NCI-H187 (cell line): ENCODE measurements around the gene IRF9.
"Not testable (repeated sequence)": the region's sequence is repeated elsewhere in the genome, so short reads cannot be mapped to it uniquely, and the experiment has no call there.

Experiments
- DNase-seq, 2 experiments: peaks; one replicate each; lab custom pipeline; 2025; lab: John Stamatoyannopoulos, UW

The IRF9 gene

DNA sequence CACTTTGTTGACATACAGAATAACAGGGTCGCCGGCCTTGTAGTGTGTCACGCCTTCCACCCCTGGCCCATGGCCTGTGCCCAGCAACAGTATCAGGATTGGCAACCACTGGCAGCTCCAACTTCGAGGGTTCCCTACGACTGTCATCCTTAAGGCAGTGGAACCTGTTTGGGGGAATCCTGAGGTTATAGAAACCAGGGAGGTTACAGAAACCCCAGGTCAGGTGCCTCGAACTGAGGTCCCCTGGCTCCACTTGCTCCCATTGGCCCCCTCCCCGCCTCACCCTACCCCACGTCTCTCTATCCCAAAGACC lies 33.8 kb downstream of the IRF9 start:
- no peak for DNase-seq

GRCh38 chr14:24195186-24196070 lies 34.4 kb downstream of the IRF9 start, which contains the start of gene TM9SF1:
Gene TM9SF1 (minus strand): TSS chr14:24195441. CDS start chr14:24195019, 422 bp downstream.
- peak; percentile 67 to 74 for DNase-seq

DNA sequence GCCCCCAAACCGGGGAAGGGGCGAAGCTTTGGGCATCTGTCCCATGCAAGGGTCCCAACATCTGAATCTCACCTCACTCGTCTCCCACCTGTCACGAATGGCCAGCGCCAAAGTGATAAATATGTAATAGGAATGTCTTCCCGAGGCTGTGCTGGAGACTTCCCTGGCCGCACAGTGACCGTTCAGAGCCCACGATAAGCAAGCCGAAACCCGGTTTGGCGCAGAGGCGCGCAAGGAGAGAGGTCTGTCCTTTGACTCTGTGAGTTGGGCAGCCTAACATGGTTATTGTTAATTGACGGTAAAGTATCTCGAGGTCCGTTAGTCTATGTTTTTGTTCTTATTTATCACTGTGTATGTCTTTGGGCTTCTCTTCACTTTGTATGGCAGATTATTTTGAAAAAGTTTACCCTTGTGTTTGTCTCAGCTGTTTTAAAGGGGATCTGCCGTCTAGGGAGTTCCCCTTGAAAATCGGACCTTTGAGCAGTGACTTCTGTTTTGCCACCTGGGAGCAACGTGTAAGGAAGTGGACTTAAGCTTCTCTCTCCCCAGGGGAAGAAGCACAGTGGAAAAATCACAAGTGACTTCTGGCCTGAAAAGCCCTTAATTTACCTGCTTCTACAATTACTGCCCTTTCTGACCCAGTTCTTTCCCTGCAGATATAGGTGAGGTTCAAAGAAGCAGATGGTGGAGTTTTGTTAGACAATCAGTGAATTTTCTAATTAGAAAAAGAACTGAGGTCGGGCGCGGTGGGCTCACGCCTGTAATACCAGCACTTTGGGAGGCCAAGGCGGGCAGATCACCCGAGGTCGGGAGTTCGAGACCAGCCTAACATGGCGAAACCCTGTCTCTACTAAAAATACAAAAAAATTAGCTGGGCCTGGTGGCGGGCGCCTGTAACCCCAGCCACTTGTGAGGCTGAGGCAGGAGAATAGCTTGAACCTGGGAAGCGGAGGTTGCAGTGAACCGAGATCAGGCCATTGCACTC lies 35.3 kb downstream of the IRF9 start:
- no peak for DNase-seq

GRCh38 chr14:24197056-24197450 lies 36.0 kb downstream of the IRF9 start:
- no peak for DNase-seq

DNA sequence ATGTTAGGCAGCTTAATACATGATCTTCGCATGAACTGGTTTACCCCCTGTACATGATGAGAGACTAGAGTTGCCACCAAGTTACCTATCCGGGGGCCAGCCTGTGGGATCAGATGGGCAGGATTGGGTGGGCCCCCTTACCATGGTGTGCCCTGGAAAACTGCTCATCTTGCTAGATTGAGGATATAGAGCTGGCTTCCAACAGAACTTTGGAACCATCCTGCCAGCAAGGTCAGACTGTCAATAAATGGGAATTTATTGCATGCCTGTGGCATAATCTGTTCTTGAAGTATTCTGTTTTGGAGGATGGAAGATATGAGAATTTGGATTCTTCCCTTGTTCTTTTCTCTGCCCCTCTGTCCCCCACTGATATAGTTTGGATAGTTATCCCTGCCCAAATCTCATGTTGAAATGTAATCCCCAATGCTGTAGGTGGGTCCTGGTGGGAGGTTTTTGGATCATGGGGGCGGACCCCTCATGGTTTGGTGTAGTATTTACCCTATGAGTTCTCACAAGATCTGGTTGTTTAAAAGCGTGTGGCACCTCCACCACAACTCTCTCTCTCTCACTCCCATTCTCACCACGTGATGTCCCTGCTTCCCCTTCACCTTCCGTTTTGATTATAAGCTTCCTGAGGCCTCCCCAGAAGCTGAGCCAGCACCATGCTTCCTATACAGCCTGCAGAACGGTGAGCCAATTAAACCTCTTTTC lies 37.9 kb downstream of the IRF9 start:
- DNase-seq = no peak

GRCh38 chr14:24202538-24202937 lies 41.5 kb downstream of the IRF9 start:
- not testable (repeated sequence) for DNase-seq

DNA sequence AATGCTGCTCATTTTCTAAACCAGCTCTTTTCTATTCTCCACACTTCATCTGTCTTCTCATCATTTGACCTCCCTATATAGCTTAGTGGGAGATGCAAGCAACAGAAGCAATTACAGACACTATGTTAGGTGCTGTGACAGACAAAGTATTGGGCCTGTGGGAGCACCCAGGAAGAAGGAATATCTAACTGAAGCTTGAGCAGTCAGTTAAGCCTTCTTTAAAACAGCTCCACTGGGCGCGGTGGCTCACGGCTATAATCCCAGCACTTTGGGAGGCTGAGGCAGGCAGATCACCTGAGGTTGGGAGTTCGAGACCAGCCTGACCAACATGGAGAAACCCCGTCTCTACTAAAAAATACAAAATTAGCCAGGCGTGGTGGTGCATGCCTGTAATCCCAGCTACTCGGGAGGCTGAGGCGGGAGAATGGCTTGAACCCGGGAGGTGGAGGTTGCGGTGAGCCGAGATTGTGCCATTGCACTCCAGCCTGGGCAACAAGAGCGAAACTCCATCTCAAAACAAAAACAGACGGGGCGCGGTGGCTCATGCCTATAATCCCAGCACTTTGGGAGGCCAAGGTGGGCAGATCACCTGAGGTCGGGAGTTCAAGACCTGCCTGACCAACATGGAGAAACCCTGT lies 42.3 kb downstream of the IRF9 start:
- not testable (repeated sequence) for DNase-seq

DNA sequence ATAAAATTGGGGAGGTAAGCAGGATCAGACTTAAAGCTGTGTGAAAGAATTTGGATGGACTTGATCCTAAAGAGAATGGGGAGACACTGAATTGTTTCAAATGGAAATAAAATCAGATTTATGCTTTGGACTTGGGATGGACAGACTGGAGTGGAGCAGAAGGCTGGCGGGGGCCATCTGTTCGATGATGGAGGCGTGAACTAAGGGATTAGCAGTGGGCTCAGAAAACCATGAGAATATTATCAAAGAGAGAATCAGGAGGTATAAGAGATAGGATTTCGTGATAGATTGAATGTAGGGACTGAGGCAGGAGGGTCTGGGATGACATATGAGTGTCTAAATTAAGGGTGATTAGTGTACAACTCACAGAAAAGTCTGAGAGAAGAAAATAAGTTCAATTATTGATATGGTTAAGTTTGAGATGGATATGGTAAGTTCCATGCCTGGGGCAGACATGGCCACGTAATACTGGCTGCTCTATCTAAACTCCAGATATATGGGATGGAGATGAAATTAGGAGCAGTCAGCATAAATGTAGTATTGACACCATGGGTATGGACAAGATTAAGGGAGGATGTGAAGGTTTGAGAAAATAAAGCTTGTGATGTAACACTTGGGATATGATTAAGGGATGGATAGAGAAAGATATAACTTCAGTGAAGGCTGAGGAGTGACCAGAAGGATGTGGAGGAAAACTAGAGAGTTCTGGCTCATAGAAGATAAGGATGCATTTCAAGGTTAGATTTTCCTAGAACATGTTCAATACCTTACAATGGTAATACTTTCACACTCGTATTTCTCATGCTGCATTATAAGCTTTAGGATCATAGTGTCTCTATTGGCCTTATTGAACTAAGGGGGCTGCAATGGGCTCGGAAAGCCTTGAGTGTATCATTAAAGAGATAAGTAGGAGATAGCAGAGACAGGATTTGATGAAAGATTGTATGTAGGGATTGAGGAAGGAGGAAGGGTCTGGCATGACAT lies 43.4 kb downstream of the IRF9 start:
- no peak for DNase-seq

GRCh38 chr14:24206260-24207103 lies 45.4 kb downstream of the IRF9 start:
- no peak for DNase-seq

- DNase-seq = no peak
These were observed 46.1 kb downstream of the IRF9 start for GRCh38 chr14:24207104-24207551.

- DNase-seq = no peak
These were observed 46.6 kb downstream of the IRF9 start for GRCh38 chr14:24207625-24208024.

DNA sequence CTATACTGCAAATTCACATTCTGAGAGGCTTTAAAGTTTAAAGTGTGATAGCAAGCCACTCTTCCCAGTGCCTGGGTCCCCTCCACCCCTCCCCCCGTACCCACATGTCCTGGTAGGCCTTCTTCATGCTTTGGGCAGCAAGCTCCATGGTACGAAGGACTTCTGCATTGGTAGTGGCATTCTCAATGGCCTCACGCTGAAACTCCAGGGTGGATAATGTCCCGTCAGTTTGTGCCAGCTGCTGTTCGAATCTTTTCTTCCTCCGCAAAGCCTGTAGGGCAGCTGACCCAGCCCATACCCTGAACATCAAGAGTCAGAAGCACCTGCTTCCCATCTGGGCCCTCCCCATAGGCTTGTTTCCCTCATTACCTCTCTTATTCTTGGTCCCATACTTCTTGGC lies 50.2 kb downstream of the IRF9 start:
- no peak for DNase-seq

- DNase-seq = peak; percentile 83 to 99
These were observed 52.1 kb downstream of the IRF9 start, which contains the start of gene CHMP4A for GRCh38 chr14:24212924-24213865. Gene CHMP4A (minus strand): TSS chr14:24213488. CDS start chr14:24213439, 49 bp downstream.

DNA sequence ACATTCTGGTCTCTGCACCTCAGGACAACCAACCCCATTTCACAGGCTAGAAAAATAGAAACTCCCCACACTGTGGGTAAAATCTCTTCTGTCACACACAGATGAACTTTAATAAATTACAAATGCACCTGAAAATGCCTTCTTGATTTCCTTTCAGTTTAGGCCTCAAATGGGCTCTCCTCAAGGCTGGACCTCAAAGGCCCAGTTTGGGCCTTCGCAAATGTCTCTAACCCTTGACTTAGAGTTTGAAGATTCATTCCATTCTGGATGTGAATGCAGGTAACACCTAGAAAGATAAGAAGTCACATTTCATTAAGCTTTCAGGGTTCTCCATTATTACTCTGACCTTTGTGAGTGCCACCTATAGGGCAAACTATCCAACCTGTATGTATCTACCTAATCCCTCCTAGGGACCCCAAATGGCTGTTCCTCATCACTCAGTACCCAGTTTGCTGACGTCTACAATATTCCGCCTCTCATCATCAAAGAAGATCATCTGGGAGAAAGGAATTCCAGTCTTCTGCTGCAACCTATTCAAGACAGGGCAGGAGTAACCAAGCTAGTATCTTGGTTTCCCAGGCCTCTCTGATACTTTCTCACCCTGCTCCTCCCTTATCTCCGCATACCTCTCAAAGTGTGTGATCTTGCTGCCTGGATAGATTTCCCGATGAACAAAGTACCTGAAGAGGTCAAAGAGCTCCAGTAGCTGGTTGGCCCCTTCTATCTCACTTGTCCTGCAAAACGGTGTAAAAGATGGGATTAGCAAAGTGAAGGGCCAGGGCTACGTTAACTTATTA lies 53.0 kb downstream of the IRF9 start:
- no peak for DNase-seq

GRCh38 chr14:24215495-24216344 lies 54.7 kb downstream of the IRF9 start, which contains the start of gene MDP1:
Gene MDP1 (minus strand): TSS chr14:24216066. CDS start chr14:24215955, 111 bp downstream.
- peak; percentile 79 to 88 for DNase-seq
